Fibroblast of the aortic adventitia (primary cell): ENCODE results near the gene FAM114A2. TPM values are rescaled to one million over a fixed set of nuclear protein-coding genes. Genes with fewer than 3 reads are reported as not detected.
"Not testable (repeated sequence)": the region's sequence is repeated elsewhere in the genome, so short reads cannot be mapped to it uniquely, and the experiment has no call there.

Source experiments
- DNase-seq: peaks from one replicate; pipeline ENCODE4 v3.0.0-alpha.2; 2010; ENCODE audit warnings: low read depth
- H3K4me3 ChIP-seq: 2 replicates; pipeline ENCODE4 v1.5.1; 2011; ENCODE audit warnings: low read depth, mild to moderate bottlenecking, control low read depth, low read length, moderate library complexity
- total RNA-seq: library from RNA; depleted of rRNA; stranded (reverse); fragments of >200 nt; gene quantifications from 2 replicates; pipeline ENCODE4 v1.2.3, GENCODE V29; 2012; ENCODE audit warnings: low replicate concordance
- TF ChIP-seq, protein P1 (sequence below): IDR thresholded peaks from 2 replicates; pipeline ENCODE4 v1.5.1; 2011; ENCODE audit warnings: mild to moderate bottlenecking, low read length, control low read depth, inconsistent platforms; ENCODE audit not compliant: insufficient read depth

Gene FAM114A2
- total RNA-seq, 1 donor = 34.7 TPM

DNA sequence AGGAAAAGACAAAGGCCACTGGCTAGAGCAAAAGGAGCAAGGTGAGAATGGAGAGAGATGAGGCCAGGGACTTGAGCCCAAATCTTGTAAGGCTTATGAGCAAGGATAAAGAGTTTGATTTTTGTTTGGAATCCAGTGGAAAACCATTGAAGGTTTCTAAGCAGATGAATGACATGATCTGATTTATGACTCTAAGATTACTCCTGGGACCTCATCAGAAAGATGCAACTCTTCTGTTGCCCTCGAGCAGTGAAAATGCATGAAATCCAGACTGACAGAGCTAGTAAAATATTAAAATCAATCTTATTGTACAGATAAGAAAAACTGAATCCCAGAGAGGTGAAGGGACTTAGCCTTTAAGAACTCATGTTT lies 734 bp upstream of the FAM114A2 start:
- TF ChIP-seq, protein P1, sequence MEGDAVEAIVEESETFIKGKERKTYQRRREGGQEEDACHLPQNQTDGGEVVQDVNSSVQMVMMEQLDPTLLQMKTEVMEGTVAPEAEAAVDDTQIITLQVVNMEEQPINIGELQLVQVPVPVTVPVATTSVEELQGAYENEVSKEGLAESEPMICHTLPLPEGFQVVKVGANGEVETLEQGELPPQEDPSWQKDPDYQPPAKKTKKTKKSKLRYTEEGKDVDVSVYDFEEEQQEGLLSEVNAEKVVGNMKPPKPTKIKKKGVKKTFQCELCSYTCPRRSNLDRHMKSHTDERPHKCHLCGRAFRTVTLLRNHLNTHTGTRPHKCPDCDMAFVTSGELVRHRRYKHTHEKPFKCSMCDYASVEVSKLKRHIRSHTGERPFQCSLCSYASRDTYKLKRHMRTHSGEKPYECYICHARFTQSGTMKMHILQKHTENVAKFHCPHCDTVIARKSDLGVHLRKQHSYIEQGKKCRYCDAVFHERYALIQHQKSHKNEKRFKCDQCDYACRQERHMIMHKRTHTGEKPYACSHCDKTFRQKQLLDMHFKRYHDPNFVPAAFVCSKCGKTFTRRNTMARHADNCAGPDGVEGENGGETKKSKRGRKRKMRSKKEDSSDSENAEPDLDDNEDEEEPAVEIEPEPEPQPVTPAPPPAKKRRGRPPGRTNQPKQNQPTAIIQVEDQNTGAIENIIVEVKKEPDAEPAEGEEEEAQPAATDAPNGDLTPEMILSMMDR = no peak
- peak overlapping the region; percentile 94 for H3K4me3 ChIP-seq
- DNase-seq = no peak

DNA sequence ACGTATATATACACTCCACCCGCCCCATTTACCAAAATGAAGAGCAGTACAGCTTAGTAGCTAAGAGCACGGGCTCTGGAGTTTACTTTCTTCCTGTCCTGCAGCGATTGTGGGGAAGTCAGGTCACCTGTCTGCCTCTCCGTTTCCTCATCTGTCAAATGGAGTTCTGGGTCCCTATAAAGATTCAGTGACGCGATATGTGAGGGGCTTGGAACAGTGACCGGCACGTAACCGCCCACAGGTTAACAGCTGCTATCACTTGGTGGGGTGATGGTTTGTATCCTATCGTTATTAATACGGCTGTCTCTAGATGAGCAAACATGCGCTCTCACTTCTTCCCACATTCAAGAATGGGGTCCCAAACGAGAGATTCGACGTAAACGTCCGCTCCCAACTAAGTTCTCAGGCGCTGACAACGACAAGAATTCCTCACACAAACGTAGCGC lies 426 bp downstream of the FAM114A2 start:
- DNase-seq = no peak
- TF ChIP-seq, protein P1 = no peak
- peak overlapping the region; percentile 94 for H3K4me3 ChIP-seq

DNA sequence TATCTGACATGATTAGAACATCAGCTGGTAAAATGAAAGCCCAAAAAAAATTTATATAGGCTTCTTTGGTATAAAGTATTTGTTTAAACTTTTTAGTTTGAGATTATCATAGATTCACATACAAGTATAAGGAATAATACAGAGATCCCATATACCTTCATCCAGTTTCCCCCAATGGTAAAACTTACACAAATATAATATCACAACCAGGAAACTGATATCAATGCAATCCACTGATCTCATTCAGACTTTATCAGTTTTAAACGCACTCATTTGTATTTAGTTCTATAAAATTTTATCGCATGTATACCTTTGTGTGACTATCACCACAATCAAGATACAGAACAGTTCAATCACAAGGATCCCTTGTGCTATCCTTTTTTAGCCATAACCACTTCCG lies 3.8 kb downstream of the FAM114A2 start:
- TF ChIP-seq, protein P1 = no peak
- no peak for DNase-seq
- H3K4me3 ChIP-seq = no peak overlapping the region

DNA sequence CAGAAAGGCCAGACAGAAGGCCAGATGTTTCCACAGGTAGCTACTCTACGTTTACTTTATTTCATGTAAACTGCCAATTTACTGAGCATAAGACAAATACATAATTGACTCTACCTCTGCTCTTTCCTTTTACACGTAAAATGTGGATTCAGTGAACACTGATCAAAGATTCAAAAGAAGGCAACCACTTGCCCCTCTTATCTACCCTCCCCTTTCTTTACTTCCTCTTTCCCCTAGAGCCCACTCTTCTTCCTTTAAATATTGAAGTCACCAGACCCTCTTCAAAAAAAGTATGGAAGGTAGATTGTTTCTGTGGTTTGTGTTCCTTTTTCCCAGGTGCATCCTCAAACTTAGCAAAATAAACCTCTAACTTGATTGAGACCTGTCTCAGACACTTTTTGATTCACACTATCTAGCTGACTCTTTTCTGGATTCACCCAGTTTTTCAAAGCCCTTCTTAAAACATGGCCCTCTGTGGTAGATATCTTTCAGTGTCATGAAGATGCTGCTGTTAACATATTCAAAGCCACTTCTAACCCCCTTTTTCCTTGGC lies 6.7 kb downstream of the FAM114A2 start:
- H3K4me3 ChIP-seq = no peak overlapping the region
- TF ChIP-seq, protein P1 = no peak
- no peak for DNase-seq

DNA sequence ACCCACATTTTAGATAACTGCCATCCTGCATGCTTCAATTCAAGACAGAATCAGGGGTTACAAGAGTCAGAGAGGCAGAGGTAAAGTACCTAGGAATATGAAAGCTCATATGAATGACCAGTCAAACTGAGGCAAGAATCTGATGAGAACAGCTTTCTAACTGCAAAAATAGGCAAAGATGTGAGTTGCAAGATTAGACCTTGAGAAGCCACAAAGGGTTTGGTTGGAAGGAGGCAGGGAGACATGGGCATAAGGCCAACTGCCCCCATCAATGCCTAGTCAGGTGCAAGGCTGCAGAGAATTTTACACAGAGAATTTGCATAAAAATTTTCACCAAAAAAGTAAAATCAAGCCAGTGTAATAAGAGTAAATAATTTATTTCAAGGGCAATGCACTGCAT lies 12.8 kb downstream of the FAM114A2 start:
- no peak overlapping the region for H3K4me3 ChIP-seq
- no peak for DNase-seq
- TF ChIP-seq, protein P1 = no peak

DNA sequence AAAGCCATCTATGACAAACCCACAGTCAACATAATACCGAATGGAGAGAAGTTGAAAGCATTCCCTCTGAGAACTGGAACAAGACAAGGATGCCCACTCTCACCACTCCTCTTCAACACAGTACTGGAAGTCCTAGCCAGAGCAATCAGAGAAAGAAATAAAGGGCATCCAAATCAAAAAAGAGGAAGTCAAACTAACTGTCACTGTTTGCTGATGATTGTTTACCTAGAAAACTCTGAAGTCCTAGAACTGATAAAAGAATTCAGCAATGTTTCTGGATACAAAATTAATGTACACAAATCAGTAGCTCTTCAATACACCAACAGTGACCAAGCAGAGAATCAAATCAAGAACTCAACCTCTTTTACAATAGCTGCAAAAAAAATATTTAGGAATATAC lies 19.8 kb downstream of the FAM114A2 start:
- not testable (repeated sequence) for DNase-seq, H3K4me3 ChIP-seq

DNA sequence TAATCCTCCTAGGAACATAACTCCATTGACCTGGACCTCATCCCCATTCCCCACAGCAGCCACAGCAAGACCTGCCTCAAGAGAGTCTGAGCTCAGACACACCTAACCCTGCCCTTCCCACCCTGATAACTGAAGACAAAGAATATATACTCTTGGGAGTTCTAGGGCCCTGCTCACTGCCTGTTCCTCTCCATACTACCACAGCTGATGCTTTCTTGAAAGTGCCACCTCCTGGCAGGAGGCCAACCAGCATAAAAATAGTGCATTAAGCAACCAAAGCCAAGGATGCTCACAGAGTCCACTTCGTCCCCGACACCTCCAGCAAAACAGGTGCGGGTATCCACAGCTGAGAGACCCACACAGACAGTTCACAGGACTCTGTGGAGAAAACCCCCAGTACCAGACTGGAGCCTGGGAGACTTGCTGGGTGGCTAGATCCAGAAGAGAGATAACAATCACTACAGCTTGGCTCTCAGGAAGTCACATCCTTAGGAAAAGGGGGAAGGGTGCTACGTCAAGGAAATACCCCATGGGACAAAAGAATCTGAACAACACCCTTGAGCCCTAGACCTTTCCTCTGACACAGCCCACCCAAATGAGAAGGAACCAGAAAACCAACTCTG lies 23.5 kb downstream of the FAM114A2 start:
- DNase-seq = no peak
- H3K4me3 ChIP-seq = no peak overlapping the region
- TF ChIP-seq, protein P1 = no peak
